Right lobe of liver (tissue), 4 donors: ENCODE results near the gene PEAK1.

Source experiments
- POLR2A ChIP-seq: fragments of 450-650 bp; IDR thresholded peaks from one replicate; pipeline ENCODE4 v1.6.1; 2017; ENCODE audit warnings: antibody characterized with exemption, mild to moderate bottlenecking
- TF ChIP-seq, protein P1 (sequence below), 4 donors: fragments of 200-600 bp in 3 of 4; fragments of 450-650 bp in 1 of 4; IDR thresholded peaks; one replicate each; pipeline versions ENCODE4 v1.5.1 to v1.8.0; 2016 to 2022; ENCODE audit warnings: antibody characterized with exemption in 4 of 4, mild to moderate bottlenecking in 2 of 4
- donor health status: DM: no; HTN: no; CAD: no.
- donor health status: DM: no; HTN: no; CAD: no.
- donor health status: DM: no; HTN: yes; CAD: no.

DNA sequence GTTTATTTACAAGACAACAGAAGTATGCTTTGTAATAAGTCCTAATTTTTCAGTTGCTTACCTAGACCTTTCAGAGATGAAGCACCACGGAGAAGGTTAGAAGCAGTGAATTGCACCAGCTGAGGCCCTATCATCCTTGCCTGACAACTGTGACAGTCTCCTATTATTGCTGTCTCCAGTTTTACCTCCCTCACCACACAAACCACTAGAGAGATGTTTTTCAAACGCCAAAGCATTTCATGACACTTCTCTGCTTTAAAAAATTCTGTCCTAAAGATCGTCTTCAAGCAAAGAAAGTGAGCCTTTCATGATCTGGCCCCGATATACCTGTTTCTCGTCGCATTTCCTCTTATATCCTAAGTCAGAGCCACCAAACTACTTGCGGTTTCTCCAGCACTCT, 276.7 kb downstream of the PEAK1 start:
- TF ChIP-seq, protein P1, sequence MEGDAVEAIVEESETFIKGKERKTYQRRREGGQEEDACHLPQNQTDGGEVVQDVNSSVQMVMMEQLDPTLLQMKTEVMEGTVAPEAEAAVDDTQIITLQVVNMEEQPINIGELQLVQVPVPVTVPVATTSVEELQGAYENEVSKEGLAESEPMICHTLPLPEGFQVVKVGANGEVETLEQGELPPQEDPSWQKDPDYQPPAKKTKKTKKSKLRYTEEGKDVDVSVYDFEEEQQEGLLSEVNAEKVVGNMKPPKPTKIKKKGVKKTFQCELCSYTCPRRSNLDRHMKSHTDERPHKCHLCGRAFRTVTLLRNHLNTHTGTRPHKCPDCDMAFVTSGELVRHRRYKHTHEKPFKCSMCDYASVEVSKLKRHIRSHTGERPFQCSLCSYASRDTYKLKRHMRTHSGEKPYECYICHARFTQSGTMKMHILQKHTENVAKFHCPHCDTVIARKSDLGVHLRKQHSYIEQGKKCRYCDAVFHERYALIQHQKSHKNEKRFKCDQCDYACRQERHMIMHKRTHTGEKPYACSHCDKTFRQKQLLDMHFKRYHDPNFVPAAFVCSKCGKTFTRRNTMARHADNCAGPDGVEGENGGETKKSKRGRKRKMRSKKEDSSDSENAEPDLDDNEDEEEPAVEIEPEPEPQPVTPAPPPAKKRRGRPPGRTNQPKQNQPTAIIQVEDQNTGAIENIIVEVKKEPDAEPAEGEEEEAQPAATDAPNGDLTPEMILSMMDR (IDR thresholded peaks at IDR 0.05) = no peak
- TF ChIP-seq POLR2A = no peak
